Right lobe of liver (tissue), 6 donors: ENCODE results near the gene PXT1. TPM values are rescaled to one million over a fixed set of nuclear protein-coding genes. Genes with fewer than 3 reads are reported as not detected.
A peak's percentile ranks its signal among the peaks of the same experiment; 100 is the strongest.

Source experiments
- ATAC-seq, 4 donors: fragments of 200-7000 bp; cut with Tn5 transposase; one replicate each; pipeline ENCODE4 v1.9.1; 2020; ENCODE audit warnings: mild to moderate bottlenecking in 4 of 4, moderate library complexity in 4 of 4
- DNase-seq, 3 donors: peaks; one replicate each; pipeline ENCODE4 v3.0.0-alpha.2; 2020
- H3K27ac ChIP-seq, 3 donors: fragments of 200-600 bp; one replicate each; pipeline ENCODE4 v1.8.0; 2022
- H3K27me3 ChIP-seq, 2 donors: fragments of 200-600 bp; one replicate each; pipeline ENCODE4 v1.8.0; 2022
- H3K36me3 ChIP-seq, 4 donors: fragments of 200-600 bp; sonication (generic) in 1 of 4; one replicate each; pipeline versions ENCODE4 v1.5.1 to v1.8.0; 2017 to 2022; ENCODE audit warnings: control low read depth in 1 of 4
- H3K4me1 ChIP-seq, 4 donors: fragments of 200-600 bp; sonication (generic) in 1 of 4; one replicate each; pipeline versions ENCODE4 v1.5.1 to v1.8.0; 2017 to 2022; ENCODE audit warnings: control low read depth in 1 of 4
- H3K4me3 ChIP-seq, 3 donors: fragments of 200-600 bp; one replicate each; pipeline ENCODE4 v1.8.0; 2022
- H3K9me3 ChIP-seq, 4 donors: fragments of 200-600 bp; sonication (generic) in 1 of 4; one replicate each; pipeline versions ENCODE4 v1.5.1 to v1.8.0; 2017 to 2022; ENCODE audit warnings: control low read depth in 1 of 4
- POLR2A ChIP-seq: fragments of 450-650 bp; IDR thresholded peaks from one replicate; pipeline ENCODE4 v1.6.1; 2017; ENCODE audit warnings: antibody characterized with exemption, mild to moderate bottlenecking
- WGBS: methylation state at CpG from one replicate; pipeline ENCODE4 v1.1.6; 2018; ENCODE audit warnings: low coverage, low lambda C conversion rate; ENCODE audit not compliant: insufficient coverage; ENCODE audit errors: missing lambda C conversion rate; 5-methylcytosine and 5-hydroxymethylcytosine counted together
- intact Hi-C, 2 donors: fragments of 100-400 bp; cut with DNase I; formaldehyde crosslinking; loops; one replicate each; pipeline versions ENCODE4 v1.11.2 to v1.14.1; 2022
- total RNA-seq, 6 experiments: library from RNA; depleted of rRNA in 2 of 6; stranded (reverse); fragments of >200 nt in 2 of 6; fragmentation: NEBNext Ultra II Directional in 3 of 6; extraction: Animal tissue kit (Norgen Biotek cat#: 25700) in 3 of 6; gene quantifications; one replicate each; pipeline versions ENCODE4 v1.1.0 to v1.2.4, GENCODE V29; 2016 to 2023
- TF ChIP-seq, protein P1 (sequence below), 4 donors: fragments of 200-600 bp in 3 of 4; fragments of 450-650 bp in 1 of 4; IDR thresholded peaks; one replicate each; pipeline versions ENCODE4 v1.5.1 to v1.8.0; 2016 to 2022; ENCODE audit warnings: antibody characterized with exemption in 4 of 4, mild to moderate bottlenecking in 2 of 4
- donor health status: DM: no; HTN: yes; CAD: no.
- donor health status: DM: no; HTN: no; CAD: no.
- donor health status: DM: no; HTN: no; CAD: no.
- donor health status: DM: no; HTN: yes; CAD: no.
- donor health status: DM: no; HTN: yes; CAD: no.

The PXT1 gene
- total RNA-seq, 6 experiments from 2014 or later = 0.11 TPM; not detected in 5

DNA sequence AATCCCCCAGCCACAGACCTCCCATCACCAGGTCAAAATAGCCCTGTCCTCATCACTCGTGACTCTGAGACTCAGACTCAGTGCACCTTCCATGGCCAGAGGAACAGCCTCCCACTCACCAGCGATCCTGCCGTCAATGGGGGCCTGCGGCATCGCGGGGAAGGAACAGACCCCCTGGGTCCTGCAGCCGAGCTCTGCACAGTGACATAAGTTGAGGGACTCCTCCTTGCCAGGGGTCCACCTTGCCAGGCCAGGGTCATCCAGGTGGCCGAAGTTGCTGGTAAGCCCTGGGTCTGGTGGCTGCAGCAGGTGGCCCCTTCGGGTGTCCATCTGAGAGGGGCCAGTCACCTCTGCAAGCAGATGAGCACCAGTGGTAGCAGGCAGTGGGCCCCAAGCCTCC is 71.4 kb downstream of the PXT1 start:
- Histone ChIP-seq H3K4me1 (no peaks in the 10 kb centered on the region), H3K27me3 (no peaks in the 10 kb centered on the region), H3K36me3 (no peaks in the 10 kb centered on the region), H3K4me3 (no peak overlapping the region), H3K9me3 (no peaks in the 10 kb centered on the region), H3K27ac (no peak overlapping the region)
- no CpG with 5 or more reads among the region's 9 CpGs for WGBS
- intact Hi-C loops = no loop called here
- TF ChIP-seq, protein P1, sequence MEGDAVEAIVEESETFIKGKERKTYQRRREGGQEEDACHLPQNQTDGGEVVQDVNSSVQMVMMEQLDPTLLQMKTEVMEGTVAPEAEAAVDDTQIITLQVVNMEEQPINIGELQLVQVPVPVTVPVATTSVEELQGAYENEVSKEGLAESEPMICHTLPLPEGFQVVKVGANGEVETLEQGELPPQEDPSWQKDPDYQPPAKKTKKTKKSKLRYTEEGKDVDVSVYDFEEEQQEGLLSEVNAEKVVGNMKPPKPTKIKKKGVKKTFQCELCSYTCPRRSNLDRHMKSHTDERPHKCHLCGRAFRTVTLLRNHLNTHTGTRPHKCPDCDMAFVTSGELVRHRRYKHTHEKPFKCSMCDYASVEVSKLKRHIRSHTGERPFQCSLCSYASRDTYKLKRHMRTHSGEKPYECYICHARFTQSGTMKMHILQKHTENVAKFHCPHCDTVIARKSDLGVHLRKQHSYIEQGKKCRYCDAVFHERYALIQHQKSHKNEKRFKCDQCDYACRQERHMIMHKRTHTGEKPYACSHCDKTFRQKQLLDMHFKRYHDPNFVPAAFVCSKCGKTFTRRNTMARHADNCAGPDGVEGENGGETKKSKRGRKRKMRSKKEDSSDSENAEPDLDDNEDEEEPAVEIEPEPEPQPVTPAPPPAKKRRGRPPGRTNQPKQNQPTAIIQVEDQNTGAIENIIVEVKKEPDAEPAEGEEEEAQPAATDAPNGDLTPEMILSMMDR (IDR thresholded peaks at IDR 0.05) = no peak
- TF ChIP-seq POLR2A = no peak
- no peak for ATAC-seq
- DNase-seq = no peak

- Histone ChIP-seq H3K27ac (no peak overlapping the region), H3K9me3 (no peaks in the 10 kb centered on the region), H3K4me3 (no peak overlapping the region), H3K27me3 (no peaks in the 10 kb centered on the region), H3K4me1 (no peaks in the 10 kb centered on the region), H3K36me3 (no peaks in the 10 kb centered on the region)
- TF ChIP-seq, protein P1 (IDR thresholded peaks at IDR 0.05) = no peak
- no peak for TF ChIP-seq POLR2A
- DNase-seq = no peak
- 75% methylated on average over 1 of the region's 2 CpGs for WGBS
- ATAC-seq = no peak
- intact Hi-C loops = no loop called here
Observed at GRCh38 chr6:36370638-36371037, 72.0 kb downstream of the PXT1 start.

DNA sequence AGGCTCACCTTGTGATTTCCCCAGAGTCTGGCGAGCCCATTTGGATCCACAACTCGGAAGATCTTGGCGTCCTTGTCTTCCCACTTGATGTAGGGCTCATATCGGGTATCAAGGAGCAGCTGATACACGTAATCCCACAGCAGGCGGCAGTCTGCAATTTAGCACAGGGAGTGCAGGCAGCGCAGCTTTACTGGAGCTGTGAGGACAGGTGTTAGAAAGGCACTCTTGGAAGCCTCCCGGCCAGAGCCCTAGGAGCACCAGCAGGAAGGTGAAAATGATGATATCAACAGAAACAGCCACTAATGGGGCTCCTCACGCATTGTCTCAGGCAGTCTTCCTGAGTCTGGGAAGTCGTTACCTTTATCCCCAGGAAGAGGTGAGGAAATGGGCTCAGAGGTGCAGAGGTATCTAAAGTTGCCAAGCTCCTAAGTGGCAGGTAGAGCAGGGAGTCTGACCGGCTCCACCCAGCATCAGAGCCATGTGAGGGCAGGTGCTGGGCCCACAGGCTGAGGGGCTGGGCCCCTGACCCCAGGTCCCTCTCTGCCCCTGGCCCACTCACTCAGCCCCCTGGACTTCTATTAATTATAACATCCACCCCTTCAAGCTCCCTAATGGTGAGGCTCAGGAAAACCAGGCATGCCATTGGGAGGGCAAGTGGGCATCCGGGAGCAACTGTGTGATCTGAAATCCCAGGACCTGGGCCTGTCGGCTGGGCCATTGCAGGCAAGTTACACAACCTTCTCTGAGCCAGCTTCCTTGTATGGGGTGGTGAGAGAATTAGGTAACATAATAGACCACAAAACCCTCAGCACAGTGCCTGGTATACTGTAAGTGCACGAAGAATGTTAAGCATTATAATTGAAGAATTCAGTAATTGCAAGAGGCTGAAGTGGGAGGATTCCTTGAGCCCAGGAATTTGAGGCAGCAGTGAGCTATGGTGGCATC is 73.5 kb downstream of the PXT1 start:
- no peak overlapping the region for H3K27ac ChIP-seq
- no peaks in the 10 kb centered on the region for H3K4me1 ChIP-seq
- no peaks in the 10 kb centered on the region for H3K36me3 ChIP-seq
- WGBS = 92% methylated on average over 9 of the region's 14 CpGs
- DNase-seq = no peak
- H3K9me3 ChIP-seq = no peaks in the 10 kb centered on the region
- no peaks in the 10 kb centered on the region for H3K27me3 ChIP-seq
- peak in 2 of 4 donors; percentile 9 to 29 for ATAC-seq
- intact Hi-C loops = loop anchor here (10.0 kb wide), 1 partner anchor 64 kb away; no protein-coding TSS in a partner anchor
- TF ChIP-seq, protein P1 (IDR thresholded peaks at IDR 0.05) = no peak
- TF ChIP-seq POLR2A = no peak
- no peak overlapping the region for H3K4me3 ChIP-seq

- no peak for TF ChIP-seq POLR2A
- TF ChIP-seq, protein P1 (IDR thresholded peaks at IDR 0.05) = no peak
- no peak for DNase-seq
- no peak overlapping the region for H3K27ac ChIP-seq
- no peaks in the 10 kb centered on the region for H3K9me3 ChIP-seq
- no peak for ATAC-seq
- 38% methylated on average over 1 of the region's 1 CpG for WGBS
- H3K27me3 ChIP-seq = no peaks in the 10 kb centered on the region
- intact Hi-C loops = loop anchor here (10.0 kb wide), 1 partner anchor 64 kb away; no protein-coding TSS in a partner anchor
- no peaks in the 10 kb centered on the region for H3K4me1 ChIP-seq
- H3K36me3 ChIP-seq = no peaks in the 10 kb centered on the region
- H3K4me3 ChIP-seq = no peak overlapping the region
Observed at GRCh38 chr6:36368421-36368820, 74.2 kb downstream of the PXT1 start.
